GM12878 (cell line): Measurements from ENCODE around the gene LFNG.

Source experiments
- BMI1 ChIP-seq: fragments of 450-650 bp; IDR thresholded peaks from 2 replicates; pipeline ENCODE4 v1.6.1; 2016; ENCODE audit warnings: mild to moderate bottlenecking, moderate library complexity, borderline replicate concordance
- CBX5 ChIP-seq: sonication (generic); IDR thresholded peaks from 2 replicates; pipeline ENCODE4 v1.6.1; 2016; ENCODE audit warnings: low read depth, moderate library complexity, mild to moderate bottlenecking, inconsistent platforms
- CEBPB ChIP-seq, 2 experiments: fragments of 150-350 bp in 1 of 2; IDR thresholded peaks; 2 replicates each; pipeline ENCODE4 v1.6.1; 2012 to 2014; ENCODE audit warnings: low read depth in 2 of 2, low read length in 2 of 2, borderline replicate concordance in 1 of 2, inconsistent platforms in 1 of 2
- EP300 ChIP-seq, 2 experiments: fragments of 150-350 bp in 1 of 2; IDR thresholded peaks; 2 replicates each; pipeline ENCODE4 v1.6.1; 2011 to 2012; ENCODE audit warnings: low read depth in 2 of 2, low read length in 2 of 2, borderline replicate concordance in 1 of 2, improper control_type of control experiment in 1 of 2, inconsistent platforms in 1 of 2; ENCODE audit not compliant: control insufficient read depth in 1 of 2
- IKZF2 ChIP-seq, 2 experiments: fragments of 450-650 bp; IDR thresholded peaks; 2 replicates each; pipeline ENCODE4 v1.6.1; 2017; ENCODE audit warnings: mild to moderate bottlenecking in 2 of 2, moderate library complexity in 2 of 2
- MXI1 ChIP-seq: fragments of 150-350 bp; IDR thresholded peaks from 2 replicates; pipeline ENCODE4 v1.6.1; 2011; ENCODE audit warnings: low read depth, mild to moderate bottlenecking, inconsistent platforms, low read length, improper control_type of control experiment
- POLR2AphosphoS2 ChIP-seq: IDR thresholded peaks from 2 replicates; pipeline ENCODE4 v1.6.1; 2011; ENCODE audit warnings: low read depth, mild to moderate bottlenecking, low read length, improper control_type of control experiment, moderate library complexity
- POLR2AphosphoS5 ChIP-seq: IDR thresholded peaks from 2 replicates; pipeline ENCODE4 v1.6.1; 2011; ENCODE audit warnings: mild to moderate bottlenecking, low read length, inconsistent platforms
- RFX5 ChIP-seq: IDR thresholded peaks from 2 replicates; pipeline ENCODE4 v1.6.1; 2011; ENCODE audit warnings: low read depth, low read length, improper control_type of control experiment
- RUNX3 ChIP-seq: IDR thresholded peaks from 2 replicates; pipeline ENCODE4 v1.6.1; 2012; ENCODE audit warnings: low read length, inconsistent platforms
- ZNF274 ChIP-seq: IDR thresholded peaks from one replicate; pipeline ENCODE4 v1.8.0; 2011; ENCODE audit not compliant: insufficient read length, insufficient read depth
- ZSCAN29 ChIP-seq: fragments of 450-650 bp; IDR thresholded peaks from 2 replicates; pipeline ENCODE4 v1.6.1; 2017; ENCODE audit warnings: mild to moderate bottlenecking, moderate library complexity
- TF ChIP-seq, protein P1 (sequence below), 3 experiments: IDR thresholded peaks in 2 of 3; conservative IDR thresholded peaks in 1 of 3; 2 replicates each; pipeline ENCODE4 v1.5.1; 2011; ENCODE audit warnings: low read depth in 3 of 3, low read length in 3 of 3, mild to moderate bottlenecking in 3 of 3, control low read depth in 2 of 3, moderate library complexity in 2 of 3, inconsistent platforms in 1 of 3, mixed read lengths in 1 of 3; ENCODE audit not compliant: control insufficient read depth in 2 of 3, insufficient read depth in 1 of 3; ENCODE audit errors: extremely low read depth in 1 of 3
- TF ChIP-seq, protein P2 (sequence below): IDR thresholded peaks from 2 replicates; pipeline ENCODE4 v1.6.1; 2012; ENCODE audit warnings: low read depth, low read length, improper control_type of control experiment

DNA sequence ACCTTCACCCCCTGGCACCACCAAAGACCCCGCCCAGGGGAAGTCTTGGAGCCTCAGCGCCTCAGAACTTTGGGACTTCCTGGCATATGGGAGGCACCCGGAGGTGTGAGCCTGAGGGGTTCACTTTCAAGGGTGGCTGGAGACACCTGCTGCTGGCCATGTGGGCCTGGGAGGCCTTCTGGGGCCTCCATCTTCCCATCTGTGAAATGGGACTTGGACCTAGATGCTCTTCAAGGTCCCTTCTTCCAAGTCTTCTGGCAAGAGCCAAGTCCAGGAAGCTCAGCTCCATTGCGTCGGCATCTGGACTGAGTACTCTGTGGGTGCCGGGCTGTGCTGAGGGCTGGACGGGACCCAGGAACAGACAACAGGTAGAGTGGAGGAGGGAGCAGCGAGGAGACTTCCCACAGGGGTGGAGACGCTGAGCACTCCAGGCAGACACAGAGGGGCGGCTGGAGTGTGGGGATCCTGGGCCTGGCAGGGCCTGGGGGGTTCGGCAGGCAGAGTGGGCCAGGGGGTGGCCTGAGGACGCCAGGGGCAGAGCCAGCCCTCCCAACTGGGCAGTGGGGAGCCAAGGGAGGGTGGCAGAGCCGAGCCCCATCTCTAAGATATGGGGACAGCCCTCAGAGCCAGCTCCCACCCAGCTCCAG is 9.3 kb upstream of the LFNG start:
- TF ChIP-seq ZSCAN29 (no peak), RUNX3 (no peak), BMI1 (no peak), MXI1 (no peak), POLR2AphosphoS2 (no peak), CBX5 (no peak), ZNF274 (no peak), CEBPB (IDR thresholded peaks at IDR 0.05; ENCODE audit: borderline replicate concordance in 1 of 2, low read depth in 2 of 2, low read length in 2 of 2) (no peak), EP300 (IDR thresholded peaks at IDR 0.05; ENCODE audit: borderline replicate concordance in 1 of 2, control insufficient read depth in 1 of 2, low read depth in 2 of 2, low read length in 2 of 2) (no peak), RFX5 (no peak), POLR2AphosphoS5 (no peak), IKZF2 (IDR thresholded peaks at IDR 0.05) (no peak)
- TF ChIP-seq, protein P1, sequence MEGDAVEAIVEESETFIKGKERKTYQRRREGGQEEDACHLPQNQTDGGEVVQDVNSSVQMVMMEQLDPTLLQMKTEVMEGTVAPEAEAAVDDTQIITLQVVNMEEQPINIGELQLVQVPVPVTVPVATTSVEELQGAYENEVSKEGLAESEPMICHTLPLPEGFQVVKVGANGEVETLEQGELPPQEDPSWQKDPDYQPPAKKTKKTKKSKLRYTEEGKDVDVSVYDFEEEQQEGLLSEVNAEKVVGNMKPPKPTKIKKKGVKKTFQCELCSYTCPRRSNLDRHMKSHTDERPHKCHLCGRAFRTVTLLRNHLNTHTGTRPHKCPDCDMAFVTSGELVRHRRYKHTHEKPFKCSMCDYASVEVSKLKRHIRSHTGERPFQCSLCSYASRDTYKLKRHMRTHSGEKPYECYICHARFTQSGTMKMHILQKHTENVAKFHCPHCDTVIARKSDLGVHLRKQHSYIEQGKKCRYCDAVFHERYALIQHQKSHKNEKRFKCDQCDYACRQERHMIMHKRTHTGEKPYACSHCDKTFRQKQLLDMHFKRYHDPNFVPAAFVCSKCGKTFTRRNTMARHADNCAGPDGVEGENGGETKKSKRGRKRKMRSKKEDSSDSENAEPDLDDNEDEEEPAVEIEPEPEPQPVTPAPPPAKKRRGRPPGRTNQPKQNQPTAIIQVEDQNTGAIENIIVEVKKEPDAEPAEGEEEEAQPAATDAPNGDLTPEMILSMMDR (IDR thresholded peaks at IDR 0.05 in 2 of 3, conservative IDR thresholded peaks at IDR 0.05 in 1 of 3; ENCODE audit: control insufficient read depth in 2 of 3, extremely low read depth in 1 of 3, insufficient read depth in 1 of 3, low read depth in 3 of 3, low read length in 3 of 3) = no peak
- TF ChIP-seq, protein P2, sequence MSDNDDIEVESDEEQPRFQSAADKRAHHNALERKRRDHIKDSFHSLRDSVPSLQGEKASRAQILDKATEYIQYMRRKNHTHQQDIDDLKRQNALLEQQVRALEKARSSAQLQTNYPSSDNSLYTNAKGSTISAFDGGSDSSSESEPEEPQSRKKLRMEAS = no peak
